ENCODE measurements around the gene BCL2L11. TPM values are rescaled to one million over a fixed set of nuclear protein-coding genes. Genes with fewer than 3 reads are reported as not detected.

BCL2L11 gene
- total and polyA plus RNA-seq, 2 donors (not counting 3 experiments of a cell fraction or from before 2014, with no cell fraction given): 12.9 to 26.6 TPM

GRCh38 chr2:111210036-111210435, 89.3 kb downstream of the BCL2L11 start:
- Histone ChIP-seq H3K9me1 (replicated peaks; ENCODE audit: control insufficient read depth, extremely low read depth, insufficient read depth, low read length) (peaks cover 1% of the 10 kb centered on the region), H3K27ac (ENCODE audit: insufficient read depth, low read depth, low read length) (no peak overlapping the region), H3K9me3 (replicated peaks; ENCODE audit: control insufficient read depth, insufficient read depth, low read length) (no peaks in the 10 kb centered on the region), H4K20me1 (replicated peaks; ENCODE audit: control insufficient read depth, extremely low read depth, insufficient read depth, low read length) (no peaks in the 10 kb centered on the region), H3K27me3 (ENCODE audit: control insufficient read depth in 2 of 2, insufficient read depth in 2 of 2, low read length in 2 of 2) (no peaks in the 10 kb centered on the region), H3K4me1 (ENCODE audit: control insufficient read depth, extremely low read depth, insufficient read depth, low read length) (no peaks in the 10 kb centered on the region), H2AFZ (ENCODE audit: low read depth, low read length) (no peak overlapping the region), H3K4me2 (ENCODE audit: insufficient read depth, low read length) (no peak overlapping the region), H3K9ac (replicated peaks; ENCODE audit: extremely low read depth, insufficient read depth, low read length) (no peak overlapping the region), H3K36me3 (ENCODE audit: control insufficient read depth in 2 of 2, extremely low read depth in 1 of 2, insufficient read depth in 2 of 2, low read length in 2 of 2) (peaks cover 0 to 1% of the 10 kb centered on the region in 2 experiments), H3K79me2 (ENCODE audit: control insufficient read depth, insufficient read depth, low read length) (no peaks in the 10 kb centered on the region), H3K4me3 (replicated peaks in 1 of 3; ENCODE audit: insufficient read depth in 1 of 3, low read depth in 1 of 3, low read length in 3 of 3) (no peak overlapping the region)
- dilution Hi-C loops (cut with MboI; ENCODE audit: extremely low pct_ligation_motif_present, low sequenced_read_pairs) (no loop called here), intact Hi-C loops (cut with micrococcal nuclease) (no loop called here)
- POLR2A ChIA-PET: no interaction called here
- BruUV-seq (replicated peaks): no TSS peak
- no peak for TF ChIP-seq POLR2AphosphoS5 (IDR thresholded peaks at IDR 0.05; ENCODE audit: insufficient read depth, low read depth, low read length)
- FAIRE-seq (no peak), DNase-seq (ENCODE audit: low read depth, low spot score) (no peak)
- CTCF ChIA-PET: no interaction called here

GRCh38 chr2:111213877-111214276, 93.2 kb downstream of the BCL2L11 start:
- H3K27ac ChIP-seq (ENCODE audit: insufficient read depth, low read depth, low read length): no peak overlapping the region
- no peaks in the 10 kb centered on the region for H3K27me3 ChIP-seq (ENCODE audit: control insufficient read depth in 2 of 2, insufficient read depth in 2 of 2, low read length in 2 of 2)
- no peaks in the 10 kb centered on the region for H3K4me1 ChIP-seq (ENCODE audit: control insufficient read depth, extremely low read depth, insufficient read depth, low read length)
- no peak overlapping the region for H2AFZ ChIP-seq (ENCODE audit: low read depth, low read length)
- POLR2A ChIA-PET: no interaction called here
- FAIRE-seq: no peak
- CTCF ChIA-PET: no interaction called here
- H3K79me2 ChIP-seq (ENCODE audit: control insufficient read depth, insufficient read depth, low read length): no peaks in the 10 kb centered on the region
- no peak overlapping the region for H3K9ac ChIP-seq (replicated peaks; ENCODE audit: extremely low read depth, insufficient read depth, low read length)
- TF ChIP-seq CTCF (IDR thresholded peaks at IDR 0.05; ENCODE audit: extremely low read depth in 1 of 2, insufficient read depth in 1 of 2, low read depth in 1 of 2, low read length in 2 of 2) (no peak), EZH2 (IDR thresholded peaks at IDR 0.05; ENCODE audit: borderline replicate concordance, low read depth, low read length, severe bottlenecking) (no peak)
- BruUV-seq (replicated peaks): no TSS peak
- DNase-seq (ENCODE audit: low read depth, low spot score): no peak
- H3K9me3 ChIP-seq (replicated peaks; ENCODE audit: control insufficient read depth, insufficient read depth, low read length): no peaks in the 10 kb centered on the region
- H3K9me1 ChIP-seq (replicated peaks; ENCODE audit: control insufficient read depth, extremely low read depth, insufficient read depth, low read length): no peaks in the 10 kb centered on the region
- no peak overlapping the region for H3K4me3 ChIP-seq (replicated peaks in 1 of 3; ENCODE audit: insufficient read depth in 1 of 3, low read depth in 1 of 3, low read length in 3 of 3)
- dilution Hi-C loops (cut with MboI; ENCODE audit: extremely low pct_ligation_motif_present, low sequenced_read_pairs): no loop called here
- H4K20me1 ChIP-seq (replicated peaks; ENCODE audit: control insufficient read depth, extremely low read depth, insufficient read depth, low read length): no peaks in the 10 kb centered on the region
- no peak overlapping the region for H3K4me2 ChIP-seq (ENCODE audit: insufficient read depth, low read length)
- no peaks in the 10 kb centered on the region for H3K36me3 ChIP-seq (ENCODE audit: control insufficient read depth in 2 of 2, extremely low read depth in 1 of 2, insufficient read depth in 2 of 2, low read length in 2 of 2)
- intact Hi-C loops (cut with micrococcal nuclease): no loop called here
